HEK293 (cell line): Measurements from ENCODE around the gene SLC25A36.

ENCODE experiments used
- CTCF ChIP-seq: fragments of 450-650 bp; formaldehyde crosslinking; IDR thresholded peaks from 2 replicates; pipeline ENCODE4 v1.5.1; 2016; ENCODE audit warnings: missing biosample characterization, missing genetic modification characterization
- PRDM10 ChIP-seq: fragments of 450-650 bp; formaldehyde crosslinking; IDR thresholded peaks from 2 replicates; pipeline ENCODE4 v1.5.1; 2016; ENCODE audit warnings: missing biosample characterization, missing genetic modification characterization
- SETDB1 ChIP-seq: IDR thresholded peaks from one replicate; pipeline ENCODE4 v1.6.1; 2017; ENCODE audit warnings: mild to moderate bottlenecking, low read length, moderate library complexity, mixed read lengths; ENCODE audit not compliant: insufficient read length
- YY1 ChIP-seq: fragments of 450-650 bp; formaldehyde crosslinking; IDR thresholded peaks from 2 replicates; pipeline ENCODE4 v1.5.1; 2018; ENCODE audit warnings: missing biosample characterization, missing genetic modification characterization
- ZNF266 ChIP-seq: fragments of 450-650 bp; formaldehyde crosslinking; IDR thresholded peaks from 2 replicates; pipeline ENCODE4 v1.5.1; 2016; ENCODE audit warnings: missing biosample characterization, missing genetic modification characterization, low read depth
- ZNF514 ChIP-seq: fragments of 450-650 bp; formaldehyde crosslinking; IDR thresholded peaks from 2 replicates; pipeline ENCODE4 v1.5.1; 2016; ENCODE audit warnings: missing biosample characterization, missing genetic modification characterization

- no peak for TF ChIP-seq SETDB1
- no peak for TF ChIP-seq ZNF266 (tag by site-specific recombination)
- TF ChIP-seq CTCF (tag by site-specific recombination) = no peak
- no peak for TF ChIP-seq YY1 (tag by site-specific recombination)
- no peak for TF ChIP-seq ZNF514 (tag by site-specific recombination)
- no peak for TF ChIP-seq PRDM10
These were observed 14.2 kb upstream of the SLC25A36 start for GRCh38 chr3:140927279-140928069.
